GM12892 (cell line): ENCODE results near the gene PLPP7.

Source experiments
- POLR2A ChIP-seq: IDR thresholded peaks from 2 replicates; pipeline ENCODE4 v1.6.1; 2011; ENCODE audit warnings: low read depth, low read length, control low read depth
- POLR2AphosphoS5 ChIP-seq: IDR thresholded peaks from 2 replicates; pipeline ENCODE4 v1.6.1; 2011; ENCODE audit warnings: low read depth, low read length, control low read depth

DNA sequence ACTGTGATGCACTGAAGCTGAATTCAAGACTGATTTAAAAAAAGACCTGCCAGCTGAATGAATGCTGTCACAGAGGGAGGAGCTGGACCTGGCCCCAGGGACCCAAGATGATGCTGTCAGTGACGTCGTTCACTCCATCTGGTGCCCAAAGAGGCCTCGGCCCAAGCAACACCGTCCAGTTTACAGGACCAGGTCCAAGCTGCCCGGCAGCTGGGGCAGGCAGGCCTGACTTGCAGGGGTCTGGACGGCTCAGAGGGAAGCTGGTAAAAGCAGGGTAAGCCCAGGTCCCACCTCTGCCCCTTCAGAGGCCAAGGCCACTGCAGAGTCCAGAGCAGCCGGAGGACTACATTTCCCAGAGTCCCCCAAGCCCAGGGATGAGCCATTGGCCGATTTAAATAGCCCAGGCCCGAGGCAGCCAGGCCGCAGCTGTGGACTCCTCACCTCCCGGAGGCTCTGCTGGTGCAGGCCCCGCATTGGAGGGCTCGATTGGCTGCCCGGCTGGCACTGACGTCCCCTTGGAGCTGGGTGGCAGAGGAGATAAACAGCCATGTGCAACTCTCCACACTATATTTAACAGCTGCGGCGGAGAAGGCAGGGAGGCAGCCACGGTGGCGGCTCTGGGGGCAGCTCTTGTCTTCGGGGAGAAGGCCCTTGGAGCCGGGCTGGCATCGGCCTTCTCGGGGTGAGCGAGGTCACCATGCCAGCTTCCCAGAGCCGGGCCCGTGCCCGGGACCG, at the start of gene PLPP7:
- TF ChIP-seq POLR2AphosphoS5 (no peak), POLR2A (no peak)
